Ectodermal cell (in vitro differentiated cells): Measurements from ENCODE around the gene ASTN2.

Source experiments
- H3K27ac ChIP-seq: 2 replicates; pipeline ENCODE4 v1.7.0; 2013; ENCODE audit warnings: mild to moderate bottlenecking, low read depth, low read length; ENCODE audit not compliant: insufficient read depth, poor library complexity, severe bottlenecking
- H3K27me3 ChIP-seq: 2 replicates; pipeline ENCODE4 v1.7.0; 2013; ENCODE audit warnings: mild to moderate bottlenecking, low read length; ENCODE audit not compliant: insufficient read depth, control insufficient read depth, poor library complexity, severe bottlenecking
- H3K36me3 ChIP-seq: one replicate; pipeline ENCODE4 v1.7.0; 2013; ENCODE audit warnings: low read length; ENCODE audit not compliant: control insufficient read depth, insufficient read depth
- H3K4me1 ChIP-seq: one replicate; pipeline ENCODE4 v1.7.0; 2013; ENCODE audit warnings: low read length; ENCODE audit not compliant: control insufficient read depth, insufficient read depth
- H3K4me3 ChIP-seq: 2 replicates; pipeline ENCODE4 v1.7.0; 2013; ENCODE audit warnings: low read depth, low read length, control low read depth; ENCODE audit not compliant: insufficient read depth
- H3K9me3 ChIP-seq: 2 replicates; pipeline ENCODE4 v1.7.0; 2013; ENCODE audit warnings: mild to moderate bottlenecking, low read length, moderate library complexity; ENCODE audit not compliant: control insufficient read depth
- WGBS, 2 experiments: methylation state at CpG; one replicate each; pipeline ENCODE4 v1.1.7; 2013; ENCODE audit warnings: missing lambda C conversion rate in 2 of 2; 5-methylcytosine and 5-hydroxymethylcytosine counted together

The ASTN2 gene

GRCh38 chr9:117136461-117136860 is 278.4 kb downstream of the ASTN2 start:
- Histone ChIP-seq H3K4me3 (no peak overlapping the region), H3K36me3 (no peaks in the 10 kb centered on the region), H3K4me1 (no peaks in the 10 kb centered on the region), H3K9me3 (no peaks in the 10 kb centered on the region), H3K27me3 (no peaks in the 10 kb centered on the region), H3K27ac (no peak overlapping the region)
- 93 to 97% methylated on average over 4 of the region's 4 CpGs for WGBS, 2 experiments

DNA sequence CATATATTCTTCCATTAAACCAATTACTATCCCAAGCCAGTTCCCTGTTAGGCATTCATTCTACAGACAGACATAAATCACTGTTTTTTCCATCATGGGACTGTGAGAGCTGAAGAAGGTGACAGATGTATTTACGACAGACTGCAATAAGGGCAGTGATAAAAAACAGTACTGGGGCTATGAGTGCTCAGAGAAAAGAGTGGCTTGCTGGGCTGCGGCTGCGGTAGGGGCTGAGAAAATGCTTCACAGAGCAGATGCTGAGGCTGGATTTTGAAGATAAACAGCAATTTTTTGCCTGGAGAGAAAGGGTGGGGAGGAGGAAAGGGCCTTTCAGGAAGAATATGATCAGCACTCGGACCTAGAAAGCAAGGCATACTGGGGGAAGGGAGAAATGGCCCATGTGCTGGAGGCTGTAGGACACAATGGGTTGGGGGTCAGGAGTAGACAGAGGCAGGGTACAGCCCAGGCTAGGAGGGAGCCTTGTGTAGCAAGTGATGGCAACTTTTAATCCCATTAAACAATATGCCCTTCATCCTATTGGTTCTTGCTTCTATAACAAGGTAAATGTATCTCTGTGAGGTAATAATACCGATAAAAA is 279.3 kb downstream of the ASTN2 start:
- Histone ChIP-seq H3K27ac (no peak overlapping the region), H3K36me3 (no peaks in the 10 kb centered on the region), H3K4me3 (no peak overlapping the region), H3K9me3 (no peaks in the 10 kb centered on the region), H3K27me3 (no peaks in the 10 kb centered on the region), H3K4me1 (no peaks in the 10 kb centered on the region)
- WGBS, 2 experiments = 91 to 94% methylated on average over 4 of the region's 5 CpGs

DNA sequence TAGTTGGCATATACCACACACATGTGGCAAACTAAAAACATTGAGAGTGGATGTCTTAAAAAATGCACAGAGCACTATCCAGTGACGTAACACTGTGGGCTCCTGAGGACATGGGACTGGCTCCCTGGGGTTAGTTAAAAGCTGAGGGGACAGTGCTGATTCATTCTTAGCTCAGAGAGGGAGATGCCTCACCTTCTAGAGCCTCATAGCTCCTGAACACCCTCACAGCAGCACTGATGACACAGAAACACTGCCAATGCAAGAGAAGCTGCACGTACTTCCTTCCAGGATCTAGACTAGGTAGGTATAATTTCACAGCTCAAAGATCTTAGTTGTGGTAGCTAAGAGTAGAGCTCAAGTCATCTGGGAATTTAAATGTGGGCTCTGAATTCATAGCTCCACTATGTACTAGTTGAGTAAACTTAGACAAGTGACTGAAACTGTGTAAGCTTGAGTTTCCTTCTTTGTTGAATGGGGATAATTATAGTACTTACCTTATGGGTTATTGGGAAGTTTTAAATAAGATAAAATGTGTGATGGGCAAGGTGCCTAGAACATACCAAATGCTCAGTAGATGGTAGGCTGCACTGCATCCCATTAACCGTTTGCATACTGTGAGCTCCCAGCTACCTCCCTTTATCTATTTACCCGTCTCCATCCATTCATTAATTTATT is 279.9 kb downstream of the ASTN2 start:
- 90 to 92% methylated on average over 4 of the region's 4 CpGs for WGBS, 2 experiments
- Histone ChIP-seq H3K9me3 (no peaks in the 10 kb centered on the region), H3K27ac (no peak overlapping the region), H3K27me3 (no peaks in the 10 kb centered on the region), H3K36me3 (no peaks in the 10 kb centered on the region), H3K4me1 (no peaks in the 10 kb centered on the region), H3K4me3 (no peak overlapping the region)

GRCh38 chr9:117126871-117127270 is 288.0 kb downstream of the ASTN2 start:
- H3K36me3 ChIP-seq = no peaks in the 10 kb centered on the region
- H3K9me3 ChIP-seq = no peaks in the 10 kb centered on the region
- WGBS, 2 experiments = 92 to 94% methylated on average over 2 of the region's 2 CpGs
- H3K27ac ChIP-seq = no peak overlapping the region
- no peak overlapping the region for H3K4me3 ChIP-seq
- no peaks in the 10 kb centered on the region for H3K4me1 ChIP-seq
- no peaks in the 10 kb centered on the region for H3K27me3 ChIP-seq

GRCh38 chr9:117125531-117125930 is 289.3 kb downstream of the ASTN2 start:
- Histone ChIP-seq H3K4me3 (no peak overlapping the region), H3K4me1 (no peaks in the 10 kb centered on the region), H3K27me3 (no peaks in the 10 kb centered on the region), H3K27ac (no peak overlapping the region), H3K9me3 (no peaks in the 10 kb centered on the region), H3K36me3 (no peaks in the 10 kb centered on the region)
- 89 to 93% methylated on average over 5 of the region's 6 CpGs for WGBS, 2 experiments

- WGBS, 2 experiments = 94% methylated on average over 7 of the region's 7 CpGs
- Histone ChIP-seq H3K36me3 (no peaks in the 10 kb centered on the region), H3K27ac (no peak overlapping the region)
Observed at GRCh38 chr9:117123729-117124128, 291.1 kb downstream of the ASTN2 start.

GRCh38 chr9:117122953-117123352 is 291.9 kb downstream of the ASTN2 start:
- 94 to 95% methylated on average over 3 of the region's 3 CpGs for WGBS, 2 experiments
- Histone ChIP-seq H3K27me3 (no peaks in the 10 kb centered on the region), H3K27ac (no peak overlapping the region)

More at GRCh38 chr9:117123729-117124128, 291.1 kb downstream of the ASTN2 start:
- Histone ChIP-seq H3K9me3 (no peaks in the 10 kb centered on the region), H3K27me3 (no peaks in the 10 kb centered on the region), H3K4me1 (no peaks in the 10 kb centered on the region), H3K4me3 (no peak overlapping the region)

GRCh38 chr9:117122102-117122501 is 292.8 kb downstream of the ASTN2 start:
- Histone ChIP-seq H3K4me3 (no peak overlapping the region), H3K36me3 (no peaks in the 10 kb centered on the region), H3K27ac (no peak overlapping the region), H3K4me1 (no peaks in the 10 kb centered on the region), H3K9me3 (no peaks in the 10 kb centered on the region), H3K27me3 (no peaks in the 10 kb centered on the region)
- WGBS, 2 experiments = 94 to 100% methylated on average over 1 of the region's 1 CpG

More at GRCh38 chr9:117122953-117123352, 291.9 kb downstream of the ASTN2 start:
- no peaks in the 10 kb centered on the region for H3K9me3 ChIP-seq
- no peaks in the 10 kb centered on the region for H3K36me3 ChIP-seq
- no peaks in the 10 kb centered on the region for H3K4me1 ChIP-seq
- H3K4me3 ChIP-seq = no peak overlapping the region

- WGBS, 2 experiments = 87 to 96% methylated on average over 2 of the region's 2 CpGs
- Histone ChIP-seq H3K4me1 (no peaks in the 10 kb centered on the region), H3K9me3 (no peaks in the 10 kb centered on the region), H3K27me3 (no peaks in the 10 kb centered on the region), H3K4me3 (no peak overlapping the region), H3K27ac (no peak overlapping the region), H3K36me3 (no peaks in the 10 kb centered on the region)
Observed at GRCh38 chr9:117121316-117121715, 293.5 kb downstream of the ASTN2 start.

DNA sequence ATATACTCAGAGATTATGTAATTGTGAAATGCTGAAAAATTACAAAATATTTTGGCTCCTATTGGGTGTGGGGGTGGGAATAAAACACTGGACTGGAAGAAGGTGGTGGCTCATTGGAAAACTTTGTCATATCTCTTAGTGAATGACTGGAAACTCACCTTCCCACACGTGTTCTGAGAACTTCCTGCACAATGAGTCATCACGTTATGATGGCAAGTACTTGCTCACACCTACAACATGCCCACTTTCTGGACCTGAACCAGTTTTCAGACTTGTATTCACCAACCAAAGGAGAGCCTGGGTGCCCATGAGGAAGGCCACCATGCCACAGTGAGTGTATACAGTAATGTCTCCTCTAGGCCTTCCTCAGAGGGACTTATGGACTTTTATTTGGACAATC is 294.8 kb downstream of the ASTN2 start:
- 92% methylated on average over 2 of the region's 2 CpGs for WGBS, 2 experiments
- H3K27ac ChIP-seq = no peak overlapping the region
- no peaks in the 10 kb centered on the region for H3K27me3 ChIP-seq
- H3K9me3 ChIP-seq = no peaks in the 10 kb centered on the region
- no peaks in the 10 kb centered on the region for H3K4me1 ChIP-seq
- no peaks in the 10 kb centered on the region for H3K36me3 ChIP-seq
- H3K4me3 ChIP-seq = no peak overlapping the region
